Measurements from ENCODE around the gene ACACB. TPM values are rescaled to one million over a fixed set of nuclear protein-coding genes. Genes with fewer than 3 reads are reported as not detected.

ACACB gene
- total RNA-seq, 3 donors from 2014 or later (not counting 1 experiment from before 2014, with no cell fraction given): 4.1 to 14.3 (median 8.4) TPM

- Mint-ChIP-seq H3K27ac (peak overlapping the region in 1 of 2 donors; percentile 85), H3K4me1 (peaks cover 28 to 36% of the 10 kb centered on the region in 2 donors), H3K36me3 (no peaks in the 10 kb centered on the region), H3K27me3 (ENCODE audit: low read depth in 2 of 2) (no peaks in the 10 kb centered on the region), H3K4me3 (no peak overlapping the region), H3K9me3 (no peaks in the 10 kb centered on the region)
- H3K36me3 ChIP-seq (ENCODE audit: control insufficient read depth, insufficient read depth, low read length): peaks cover 32% of the 10 kb centered on the region
- no peak overlapping the region for H3K27ac ChIP-seq (ENCODE audit: low read length)
- no peaks in the 10 kb centered on the region for H3K27me3 ChIP-seq (ENCODE audit: control insufficient read depth, insufficient read depth, low read length)
- intact Hi-C loops (cut with micrococcal nuclease): no loop called here
- peaks cover 34% of the 10 kb centered on the region for H3K4me1 ChIP-seq (ENCODE audit: control insufficient read depth, insufficient read depth, low read length)
- TF ChIP-seq CTCF (IDR thresholded peaks at IDR 0.05): no peak
- ATAC-seq (no peak), DNase-seq (no peak)
- no peak overlapping the region for H3K4me3 ChIP-seq (ENCODE audit: low read length)
- H3K9me3 ChIP-seq (ENCODE audit: control insufficient read depth, insufficient read depth, low read length): no peaks in the 10 kb centered on the region
- WGBS (ENCODE audit: insufficient coverage): 78% methylated on average over 1 of the region's 4 CpGs
These were observed 15.6 kb upstream of the ACACB start for GRCh38 chr12:109100741-109101140.

- no peaks in the 10 kb centered on the region for H3K27me3 Mint-ChIP-seq (ENCODE audit: low read depth in 2 of 2)
- H3K27ac Mint-ChIP-seq: no peak overlapping the region
These were observed 13.9 kb upstream of the ACACB start for GRCh38 chr12:109102491-109102890.

GRCh38 chr12:109105176-109105575, 11.2 kb upstream of the ACACB start:
- DNase-seq (no peak), ATAC-seq (no peak)
- H3K4me3 Mint-ChIP-seq: no peak overlapping the region
- TF ChIP-seq CTCF (IDR thresholded peaks at IDR 0.05): no peak
- Histone ChIP-seq H3K36me3 (ENCODE audit: control insufficient read depth, insufficient read depth, low read length) (peaks cover 47% of the 10 kb centered on the region), H3K27ac (ENCODE audit: low read length) (no peak overlapping the region), H3K4me1 (ENCODE audit: control insufficient read depth, insufficient read depth, low read length) (peaks cover 12% of the 10 kb centered on the region), H3K27me3 (ENCODE audit: control insufficient read depth, insufficient read depth, low read length) (no peaks in the 10 kb centered on the region), H3K4me3 (ENCODE audit: low read length) (no peak overlapping the region), H3K9me3 (ENCODE audit: control insufficient read depth, insufficient read depth, low read length) (no peaks in the 10 kb centered on the region)
- H3K4me1 Mint-ChIP-seq: peaks cover 7% of the 10 kb centered on the region in 2 donors
- WGBS (ENCODE audit: insufficient coverage): 97% methylated on average over 5 of the region's 5 CpGs
- intact Hi-C loops (cut with micrococcal nuclease): no loop called here
- H3K27me3 Mint-ChIP-seq (ENCODE audit: low read depth in 2 of 2): no peaks in the 10 kb centered on the region
- H3K36me3 Mint-ChIP-seq: no peaks in the 10 kb centered on the region
- H3K9me3 Mint-ChIP-seq: no peaks in the 10 kb centered on the region
- H3K27ac Mint-ChIP-seq: no peak overlapping the region

More at GRCh38 chr12:109102491-109102890, 13.9 kb upstream of the ACACB start:
- Mint-ChIP-seq H3K36me3 (no peaks in the 10 kb centered on the region), H3K9me3 (no peaks in the 10 kb centered on the region), H3K4me3 (no peak overlapping the region), H3K4me1 (peaks cover 28 to 34% of the 10 kb centered on the region in 2 donors)
- ATAC-seq: no peak
- peaks cover 30% of the 10 kb centered on the region for H3K4me1 ChIP-seq (ENCODE audit: control insufficient read depth, insufficient read depth, low read length)
- H3K9me3 ChIP-seq (ENCODE audit: control insufficient read depth, insufficient read depth, low read length): no peaks in the 10 kb centered on the region
- no peaks in the 10 kb centered on the region for H3K27me3 ChIP-seq (ENCODE audit: control insufficient read depth, insufficient read depth, low read length)
- no peak for TF ChIP-seq CTCF (IDR thresholded peaks at IDR 0.05)
- DNase-seq: no peak
- H3K36me3 ChIP-seq (ENCODE audit: control insufficient read depth, insufficient read depth, low read length): peaks cover 41% of the 10 kb centered on the region
- intact Hi-C loops (cut with micrococcal nuclease): no loop called here
- H3K27ac ChIP-seq (ENCODE audit: low read length): no peak overlapping the region
- no peak overlapping the region for H3K4me3 ChIP-seq (ENCODE audit: low read length)
- 95% methylated on average over 3 of the region's 3 CpGs for WGBS (ENCODE audit: insufficient coverage)

- ATAC-seq (no peak), DNase-seq (no peak)
- no peak overlapping the region for H3K27ac Mint-ChIP-seq
- no peaks in the 10 kb centered on the region for H3K27me3 Mint-ChIP-seq (ENCODE audit: low read depth in 2 of 2)
- intact Hi-C loops (cut with micrococcal nuclease): loop anchor here (2.0 kb wide), 1 partner anchor 275 kb away; no protein-coding TSS in a partner anchor
- 88% methylated on average over 5 of the region's 6 CpGs for WGBS (ENCODE audit: insufficient coverage)
- H3K36me3 Mint-ChIP-seq: no peaks in the 10 kb centered on the region
- H3K4me3 Mint-ChIP-seq: no peak overlapping the region
- peaks cover 22% of the 10 kb centered on the region for H3K36me3 ChIP-seq (ENCODE audit: control insufficient read depth, insufficient read depth, low read length)
- no peak overlapping the region for H3K4me3 ChIP-seq (ENCODE audit: low read length)
- H3K9me3 Mint-ChIP-seq: no peaks in the 10 kb centered on the region
- no peaks in the 10 kb centered on the region for H3K27me3 ChIP-seq (ENCODE audit: control insufficient read depth, insufficient read depth, low read length)
- no peaks in the 10 kb centered on the region for H3K9me3 ChIP-seq (ENCODE audit: control insufficient read depth, insufficient read depth, low read length)
- peaks cover 0 to 4% of the 10 kb centered on the region in 2 donors for H3K4me1 Mint-ChIP-seq
- no peaks in the 10 kb centered on the region for H3K4me1 ChIP-seq (ENCODE audit: control insufficient read depth, insufficient read depth, low read length)
- no peak overlapping the region for H3K27ac ChIP-seq (ENCODE audit: low read length)
- TF ChIP-seq CTCF (IDR thresholded peaks at IDR 0.05): no peak
These were observed 6.5 kb upstream of the ACACB start for GRCh38 chr12:109109746-109110350.

Data from natural killer cell (primary cell).